Stimulated activated CD8-positive, alpha-beta memory T cell treated with anti-CD3 and anti-CD28 coated beads, Interleukin-15, amount 100 ng/mL, for 24 hours (primary cell): Measurements from ENCODE around the gene MBTPS2.
"Not testable (repeated sequence)": the region's sequence is repeated elsewhere in the genome, so short reads cannot be mapped to it uniquely, and the experiment has no call there.

ENCODE experiments used
- DNase-seq: peaks from one replicate; pipeline ENCODE4 v3.0.0-alpha.2; 2020; ENCODE audit warnings: low read depth

Gene MBTPS2

DNA sequence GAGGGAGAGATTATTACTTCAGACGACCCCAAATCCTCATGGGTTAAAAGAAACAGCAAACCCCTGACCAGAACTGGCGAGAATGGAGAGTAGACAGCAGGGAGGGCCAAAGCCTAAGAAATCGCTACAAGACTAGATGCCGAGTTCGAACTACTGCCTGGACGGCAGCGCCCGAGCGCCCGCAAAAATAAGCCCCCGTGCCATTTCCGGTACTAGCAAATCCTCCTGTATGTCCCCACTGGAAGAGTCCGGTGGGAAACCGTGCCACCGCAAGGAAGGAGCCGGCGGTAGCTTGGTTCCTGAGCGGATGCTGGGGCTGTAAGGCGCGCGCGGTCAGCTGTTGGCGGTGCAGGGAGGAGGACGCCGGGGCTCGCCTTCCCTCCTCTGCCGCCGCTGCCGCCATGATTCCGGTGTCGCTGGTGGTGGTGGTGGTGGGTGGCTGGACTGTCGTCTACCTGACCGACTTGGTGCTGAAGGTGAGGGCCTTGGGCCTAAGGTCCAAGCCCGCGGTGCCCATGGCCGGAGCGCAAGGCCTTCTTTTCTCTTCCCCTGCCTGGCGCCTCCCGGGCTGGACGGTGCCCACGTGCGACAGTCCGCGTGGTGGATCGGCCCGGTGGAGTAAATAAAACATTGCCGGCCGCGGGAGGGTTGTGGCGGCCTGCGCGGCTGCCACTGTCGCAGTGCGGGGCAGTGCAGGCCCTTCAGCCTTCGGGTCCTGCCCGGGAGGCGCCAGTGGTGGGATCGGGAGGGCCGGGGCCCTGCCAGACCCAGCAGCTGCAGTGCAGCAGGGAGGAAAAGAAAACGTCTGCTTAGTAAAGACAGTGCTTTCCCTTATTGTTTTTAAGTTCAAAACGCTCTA lies at the start of gene MBTPS2:
Gene MBTPS2, plus strand, starts transcription at position 284 of the 859 bp plus-strand sequence. Its CDS starts 118 bp downstream, at position 402.
- peak; percentile 50 for DNase-seq

DNA sequence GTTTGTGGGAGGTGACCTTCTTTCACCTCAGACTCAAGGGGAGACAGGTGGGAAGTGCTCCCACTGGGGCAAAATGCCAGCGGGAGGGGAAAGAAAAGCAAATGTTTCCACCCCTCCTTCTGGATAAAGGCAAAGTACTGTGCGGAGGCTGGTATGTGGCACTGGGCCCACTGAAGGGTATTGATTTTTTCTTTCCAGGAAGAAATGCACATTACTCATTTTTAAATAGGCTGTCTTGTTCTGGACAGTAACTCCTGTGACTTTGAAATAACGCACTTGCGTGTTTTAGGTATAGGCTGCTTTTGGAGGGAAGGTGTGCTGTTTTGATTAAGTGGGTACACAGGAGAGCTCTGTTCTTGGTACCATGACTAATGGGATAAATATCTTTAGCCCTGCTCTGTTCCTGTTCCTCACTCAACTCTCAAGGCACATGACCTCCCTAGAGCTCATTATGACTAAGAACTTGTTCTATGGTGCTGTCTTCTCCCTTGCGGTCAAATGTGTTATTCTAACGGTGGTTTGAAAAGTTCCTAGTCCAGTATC lies 40.7 kb upstream of the MBTPS2 start:
- no peak for DNase-seq

DNA sequence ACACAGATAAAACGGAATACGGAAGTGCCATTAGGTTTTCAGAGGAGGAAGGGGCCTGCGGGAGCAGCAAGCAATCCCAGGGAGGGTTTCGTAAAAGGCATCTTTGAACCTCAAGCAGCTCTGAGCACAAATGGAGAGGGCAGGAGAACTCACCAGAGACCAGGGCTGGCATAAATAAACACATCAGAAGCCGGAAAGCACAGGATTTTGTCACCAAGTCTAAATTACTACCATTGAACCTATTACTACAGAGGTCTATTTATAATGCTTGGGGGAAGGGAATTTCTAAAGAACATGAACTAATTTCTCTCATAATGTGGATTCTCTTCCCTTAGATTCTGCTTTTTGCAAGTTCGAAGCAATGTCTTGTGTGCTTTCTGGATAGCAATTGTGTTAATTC lies 39.6 kb upstream of the MBTPS2 start:
- DNase-seq, result no peak

DNA sequence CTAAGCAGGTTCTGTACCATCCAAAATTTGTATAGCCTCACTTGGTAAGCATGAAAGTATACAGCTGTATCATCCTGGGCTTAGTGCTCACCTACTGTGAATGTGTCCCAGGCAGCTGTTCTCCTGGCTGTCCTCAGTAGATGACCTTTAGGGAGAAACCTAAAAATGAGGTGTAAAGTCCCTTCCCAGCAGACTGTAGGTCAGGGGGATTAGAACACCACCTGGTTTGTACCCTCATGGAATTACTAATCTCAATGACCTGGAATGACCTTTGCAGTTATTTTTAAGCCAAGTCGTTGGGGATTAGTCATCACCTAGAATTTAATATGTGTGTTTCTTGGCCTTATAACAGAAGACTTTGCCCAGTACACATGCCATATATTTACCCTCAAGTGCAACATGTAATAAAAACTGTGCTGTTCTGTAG lies 39.1 kb upstream of the MBTPS2 start:
- no peak for DNase-seq

DNA sequence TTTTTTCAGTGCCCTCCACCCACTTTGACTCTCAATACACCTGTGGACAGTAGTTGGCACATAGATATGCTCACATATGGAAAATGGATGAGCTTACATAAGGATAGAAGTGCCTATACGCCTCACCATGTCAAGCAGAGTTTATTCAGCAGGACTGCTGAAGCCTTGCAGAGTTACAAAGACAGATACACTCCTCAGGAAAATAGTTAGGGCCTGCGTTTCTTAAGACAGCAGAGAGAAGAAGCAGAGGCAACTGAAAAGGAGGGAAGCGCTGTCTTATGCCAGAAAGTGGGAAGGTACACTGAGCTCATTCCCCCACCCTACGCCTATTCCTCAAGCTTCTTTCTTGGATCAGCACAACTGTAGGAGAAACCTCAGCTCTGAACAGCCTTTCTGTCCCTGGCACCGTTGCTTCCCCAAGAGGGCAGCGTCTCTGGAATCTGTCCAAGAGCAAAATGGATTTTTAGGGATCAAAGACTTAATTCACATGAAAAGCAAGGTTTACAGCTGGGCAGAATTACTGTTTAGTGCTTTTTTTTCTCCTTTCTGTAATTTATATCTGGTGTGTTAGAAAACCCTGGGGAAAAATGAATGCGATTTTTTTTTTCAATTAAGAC lies 37.3 kb upstream of the MBTPS2 start:
- no peak for DNase-seq

DNA sequence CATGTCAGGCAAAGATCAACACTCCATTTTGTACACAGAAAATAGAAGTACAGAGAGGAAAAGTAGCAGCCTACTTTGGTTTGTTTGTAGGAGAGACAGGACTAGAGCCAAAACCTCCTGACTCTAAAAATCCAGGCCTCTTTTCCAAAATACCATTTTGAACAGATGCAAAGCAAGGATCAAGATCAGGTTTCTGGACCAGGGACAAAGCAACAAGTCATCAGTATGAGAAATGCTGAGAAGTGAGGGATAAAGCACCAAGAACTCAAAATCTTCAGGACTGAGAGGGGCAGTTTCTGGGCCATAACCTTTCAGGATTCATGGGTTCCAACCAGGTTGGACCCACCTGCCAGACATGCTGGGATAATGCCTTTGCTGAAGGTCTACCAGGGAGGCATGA lies 36.6 kb upstream of the MBTPS2 start:
- no peak for DNase-seq

DNA sequence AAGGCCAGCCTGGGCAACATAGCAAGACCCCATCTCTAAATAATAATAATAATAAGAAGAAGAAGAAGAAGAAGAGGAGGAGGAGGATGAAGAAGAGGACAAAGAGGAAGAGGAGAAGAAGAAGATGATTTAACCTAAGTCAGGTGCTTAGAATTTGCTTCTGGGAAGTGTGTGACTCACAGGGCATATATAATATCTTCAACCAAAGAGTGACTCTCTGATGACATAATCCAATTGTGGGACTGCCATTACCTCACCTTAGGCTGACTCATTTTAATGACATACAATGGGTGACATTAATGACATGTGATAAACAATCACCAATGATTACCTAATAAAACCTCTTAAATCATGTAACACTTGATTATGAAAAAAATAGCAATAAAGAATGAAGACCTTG lies 32.7 kb upstream of the MBTPS2 start:
- DNase-seq, result no peak

DNA sequence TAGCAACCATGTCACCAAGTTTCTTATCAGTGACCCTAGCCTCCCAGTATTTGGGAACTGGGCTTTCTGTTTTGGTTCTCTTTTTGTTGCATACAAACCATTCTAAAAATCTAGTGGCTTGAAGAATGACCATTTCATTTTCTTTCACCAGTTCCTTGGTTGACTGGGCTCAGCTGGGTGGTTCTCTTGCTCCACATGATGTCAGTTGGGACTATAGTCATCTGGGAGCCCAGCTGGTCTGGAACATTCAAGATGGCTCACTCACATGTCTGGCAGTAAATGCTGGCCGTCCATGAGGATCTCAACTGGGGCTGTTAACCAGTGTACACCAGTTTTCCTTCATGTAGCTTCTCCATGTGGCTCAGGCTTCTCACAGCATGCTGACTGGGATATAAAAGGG lies 27.6 kb upstream of the MBTPS2 start:
- DNase-seq, result no peak

DNA sequence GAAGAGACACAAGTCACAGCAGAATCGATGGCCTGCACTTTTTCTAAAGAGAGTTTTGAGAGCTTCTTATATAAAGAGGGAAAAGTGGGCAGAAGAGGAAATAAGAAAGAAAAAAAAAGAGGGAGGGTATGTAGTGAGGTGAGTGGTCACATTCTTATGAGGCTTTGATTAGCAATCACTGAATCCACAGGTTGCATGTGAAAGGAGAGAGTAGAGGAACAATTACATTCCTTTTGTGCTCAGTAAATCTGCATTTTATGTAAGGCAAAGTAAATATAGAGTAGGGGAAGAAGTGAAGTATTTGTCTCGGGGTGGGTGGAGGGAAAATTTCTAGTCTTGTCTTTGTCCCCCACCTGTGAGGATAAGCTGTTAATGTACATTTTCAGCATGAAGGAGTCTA lies 26.8 kb upstream of the MBTPS2 start:
- no peak for DNase-seq

DNA sequence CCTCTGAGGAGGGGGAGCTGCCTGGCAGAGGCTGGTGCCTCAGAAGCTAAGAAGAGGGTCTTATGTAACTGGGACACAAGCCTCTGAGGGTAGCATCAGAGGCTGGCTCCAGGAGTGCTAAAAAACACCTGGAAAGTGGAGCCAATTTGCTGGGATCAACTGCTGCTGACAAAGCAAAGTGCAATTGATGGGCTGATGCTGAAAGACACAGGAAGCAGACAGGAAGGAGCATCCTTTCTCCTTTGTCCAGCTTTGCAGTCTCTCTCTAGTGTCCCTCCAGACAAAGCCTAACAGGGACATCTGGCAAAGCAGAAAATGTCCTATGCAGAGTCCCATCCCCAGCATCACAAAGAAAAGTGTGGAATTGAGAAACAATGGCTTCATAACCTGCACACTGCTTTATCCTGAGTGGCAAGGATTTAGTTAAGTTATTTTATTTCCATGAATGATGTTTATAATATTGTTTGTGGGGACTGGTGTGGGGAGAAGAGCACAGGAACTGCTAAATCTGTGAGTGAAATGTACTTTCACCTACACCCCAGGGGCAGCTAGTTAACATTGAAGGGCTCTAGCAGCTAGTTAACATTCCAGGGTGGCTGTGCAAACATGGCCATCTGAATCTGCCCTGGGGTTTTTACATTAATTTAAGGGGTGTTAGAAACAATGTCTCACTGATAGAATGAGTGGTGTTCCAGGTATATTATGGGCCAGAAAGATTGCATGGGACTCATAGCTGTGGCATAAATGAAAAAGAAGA lies 25.6 kb upstream of the MBTPS2 start:
- DNase-seq, result no peak

DNA sequence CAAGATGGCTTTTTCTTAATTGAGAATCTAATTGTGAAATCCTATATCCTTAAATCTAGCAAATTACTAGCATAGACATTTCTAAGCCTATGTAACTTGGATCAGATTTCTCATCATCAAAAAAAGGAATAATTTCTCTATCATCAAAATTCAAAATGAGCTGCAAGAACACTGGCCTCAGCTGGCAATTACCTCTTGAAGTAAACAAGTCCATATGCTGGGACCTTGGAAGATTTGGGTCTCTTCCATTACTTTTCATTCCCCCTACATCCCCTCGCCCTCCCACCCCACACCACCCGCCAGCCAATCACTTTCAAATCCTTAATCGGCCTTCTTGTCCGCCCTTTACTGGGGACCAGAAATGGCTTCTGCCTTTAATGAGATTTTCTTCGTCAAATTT lies 23.3 kb upstream of the MBTPS2 start:
- DNase-seq, result no peak

DNA sequence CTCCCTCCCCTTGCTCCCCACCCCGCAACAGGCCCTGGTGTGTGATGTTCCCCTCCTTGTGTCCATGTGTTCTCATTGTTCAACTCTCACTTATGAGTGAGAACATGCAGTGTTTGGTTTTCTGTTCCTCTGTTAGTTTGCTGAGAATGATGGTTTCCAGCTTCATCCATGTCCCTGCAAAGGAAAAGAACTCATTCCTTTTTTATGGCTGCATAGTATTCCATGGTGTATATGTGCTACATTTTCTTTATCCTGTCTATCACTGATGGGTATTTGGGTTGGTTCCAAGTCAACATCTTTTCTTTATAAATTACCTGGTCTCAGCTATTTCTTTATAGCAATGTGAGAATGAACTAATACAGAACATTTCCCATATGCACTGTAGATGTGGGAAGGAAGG lies 19.2 kb upstream of the MBTPS2 start:
- DNase-seq, result not testable (repeated sequence)

DNA sequence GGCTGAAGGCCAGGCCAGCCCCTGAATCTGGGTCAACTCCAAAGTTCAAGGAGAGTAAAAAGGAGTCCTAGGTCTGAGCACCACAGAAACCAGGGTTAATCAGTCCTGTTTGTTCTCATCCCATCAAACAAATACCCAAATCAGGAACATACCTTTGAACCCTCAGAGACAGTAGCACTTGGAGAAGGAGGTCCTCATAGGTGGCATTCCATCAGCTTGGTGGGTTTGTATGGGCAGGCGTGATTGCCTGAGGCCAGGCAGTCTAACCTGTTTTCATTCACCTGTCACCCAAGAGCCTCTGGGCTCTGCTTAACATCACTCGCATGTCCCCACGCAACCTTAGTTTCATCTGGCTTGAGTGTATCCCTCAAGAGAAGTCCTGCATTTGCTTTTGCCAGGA lies 17.5 kb upstream of the MBTPS2 start:
- no peak for DNase-seq

DNA sequence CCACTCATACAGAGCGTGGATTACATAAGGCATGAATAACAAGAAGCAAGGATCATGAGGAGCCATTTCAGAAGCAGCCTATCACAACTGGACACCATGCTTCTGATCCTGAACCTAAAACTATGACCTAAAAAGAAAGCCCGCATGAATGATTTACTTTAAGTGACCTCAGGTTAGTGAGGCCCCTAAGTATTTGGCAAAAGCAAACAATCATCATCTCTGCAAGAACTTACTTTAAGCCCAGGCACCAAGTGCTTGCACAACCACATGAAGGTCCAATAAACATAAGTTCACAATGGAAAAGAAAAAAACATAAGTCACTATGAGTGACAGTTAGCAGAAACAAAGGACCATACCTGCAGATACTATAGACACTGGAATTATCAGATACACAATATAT lies 7.9 kb upstream of the MBTPS2 start:
- no peak for DNase-seq

DNA sequence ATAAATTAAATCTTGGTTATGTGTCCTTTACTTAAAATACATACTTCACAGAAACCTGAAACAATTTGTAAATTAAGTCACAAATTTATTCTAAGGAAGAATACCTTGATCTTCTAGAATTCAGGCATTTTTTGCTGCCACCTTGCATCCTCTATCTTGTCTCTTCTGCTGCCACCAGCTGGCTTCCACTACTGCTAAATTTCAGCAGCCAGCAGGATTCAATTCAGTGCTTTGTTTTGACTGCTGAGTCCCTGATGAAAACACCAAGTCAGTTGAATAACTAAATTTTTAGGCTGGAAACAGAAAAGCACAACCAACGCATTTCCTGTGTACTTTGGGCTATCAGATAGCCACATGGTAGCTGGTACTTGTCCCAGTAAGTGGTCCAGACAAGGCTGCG lies 2.4 kb upstream of the MBTPS2 start:
- DNase-seq, result no peak

DNA sequence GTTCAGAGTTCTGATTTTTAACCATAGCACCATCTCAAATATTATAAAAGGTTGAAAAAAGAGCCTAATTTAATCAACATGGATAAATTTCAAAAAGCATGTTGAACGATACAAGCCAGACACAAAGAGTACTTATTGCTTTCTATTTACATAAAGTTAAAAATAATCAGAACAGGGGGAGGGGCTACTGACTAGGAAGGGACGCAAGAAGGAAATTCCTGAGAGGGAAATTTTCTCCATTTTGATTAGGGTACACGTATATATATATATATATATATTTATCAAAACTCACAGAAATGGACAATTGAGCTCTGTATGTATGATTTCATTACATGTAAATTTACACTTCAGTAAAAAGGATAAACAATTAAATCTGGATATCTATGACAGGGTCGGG lies 482 bp upstream of the MBTPS2 start:
- DNase-seq, result no peak

DNA sequence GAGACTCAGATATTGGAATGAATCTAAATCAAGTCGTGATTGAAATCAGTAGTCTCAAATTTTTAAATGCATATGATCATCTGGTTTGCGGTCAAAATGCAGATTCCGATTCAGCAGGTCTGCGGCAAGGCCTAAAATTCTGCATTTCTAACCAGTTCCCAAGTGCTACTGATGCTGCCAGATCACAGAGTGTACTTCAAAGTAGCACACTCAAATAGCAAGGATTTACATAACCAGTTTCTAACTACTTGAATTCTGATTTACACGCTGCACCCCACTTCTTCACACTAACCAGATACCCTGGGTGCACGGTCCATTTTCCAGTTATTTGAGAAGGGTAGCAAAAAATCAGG lies 752 bp downstream of the MBTPS2 start:
- DNase-seq, result no peak

DNA sequence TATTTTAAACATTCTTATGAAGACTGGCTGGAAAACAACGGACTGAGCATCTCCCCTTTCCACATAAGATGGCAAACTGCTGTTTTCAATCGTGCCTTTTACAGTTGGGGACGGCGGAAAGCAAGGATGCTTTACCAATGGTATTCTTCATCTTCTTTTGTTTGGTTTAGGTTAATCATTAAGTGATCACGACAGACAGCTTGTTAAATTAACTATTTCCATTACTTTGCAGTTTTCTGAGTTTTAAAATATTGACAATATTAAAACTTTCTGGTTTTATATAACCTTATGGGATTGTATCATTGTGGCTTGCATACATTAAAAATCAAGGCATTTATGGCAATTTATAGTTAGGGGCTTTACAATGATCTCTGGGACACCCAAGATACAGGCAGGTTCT lies 3.8 kb downstream of the MBTPS2 start:
- DNase-seq, result no peak

DNA sequence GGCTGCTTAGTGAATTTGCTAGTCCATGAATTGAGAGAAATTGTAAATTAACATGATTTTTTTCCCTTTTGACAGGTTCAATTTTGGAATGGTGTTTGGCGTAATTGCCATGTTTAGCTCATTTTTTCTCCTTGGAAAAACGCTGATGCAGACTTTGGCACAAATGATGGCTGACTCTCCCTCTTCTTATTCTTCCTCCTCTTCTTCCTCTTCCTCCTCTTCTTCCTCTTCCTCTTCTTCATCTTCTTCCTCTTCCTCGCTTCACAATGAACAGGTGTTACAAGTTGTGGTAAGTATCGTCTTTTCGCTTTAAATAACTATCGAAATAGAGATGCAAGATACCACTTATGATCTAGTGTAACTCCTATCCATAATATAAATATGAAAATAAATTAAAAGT lies 5.7 kb downstream of the MBTPS2 start:
- DNase-seq, result no peak

DNA sequence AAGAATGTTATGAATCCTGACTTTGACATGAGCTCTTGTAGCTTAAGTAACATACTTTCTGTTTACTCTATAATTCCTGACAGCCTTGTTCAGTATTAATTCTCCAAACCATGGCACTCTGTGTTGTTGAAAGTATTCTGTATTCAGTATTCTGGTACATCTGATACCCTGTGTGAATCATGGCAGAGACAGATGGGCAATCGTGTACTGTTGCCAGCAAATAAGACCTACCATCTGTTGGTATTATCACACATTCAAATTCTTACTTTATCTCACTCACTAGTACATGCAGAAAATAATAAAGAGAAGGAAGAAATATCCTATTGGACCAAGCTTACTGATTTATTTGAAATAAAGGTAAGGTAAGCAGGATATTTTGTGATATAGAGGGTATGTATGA lies 7.9 kb downstream of the MBTPS2 start:
- no peak for DNase-seq

DNA sequence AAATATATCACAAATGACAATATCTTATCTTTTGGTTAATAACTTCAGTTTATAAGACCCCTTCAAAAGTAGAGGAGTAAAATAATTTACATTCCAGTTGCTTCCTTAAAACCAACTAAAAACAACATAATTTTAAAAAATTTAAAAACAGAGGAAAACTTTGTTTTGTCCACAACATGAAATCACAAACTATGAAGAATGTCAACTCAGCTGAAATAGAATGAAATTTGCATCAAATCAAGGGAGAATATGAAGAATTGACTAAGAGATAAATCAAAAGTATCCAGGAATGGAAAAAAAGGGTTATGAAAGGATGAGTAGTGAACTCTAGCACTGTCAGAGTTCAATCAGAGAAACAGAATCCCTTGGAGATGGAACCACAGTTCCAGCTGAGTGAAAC lies 14.2 kb downstream of the MBTPS2 start:
- no peak for DNase-seq

DNA sequence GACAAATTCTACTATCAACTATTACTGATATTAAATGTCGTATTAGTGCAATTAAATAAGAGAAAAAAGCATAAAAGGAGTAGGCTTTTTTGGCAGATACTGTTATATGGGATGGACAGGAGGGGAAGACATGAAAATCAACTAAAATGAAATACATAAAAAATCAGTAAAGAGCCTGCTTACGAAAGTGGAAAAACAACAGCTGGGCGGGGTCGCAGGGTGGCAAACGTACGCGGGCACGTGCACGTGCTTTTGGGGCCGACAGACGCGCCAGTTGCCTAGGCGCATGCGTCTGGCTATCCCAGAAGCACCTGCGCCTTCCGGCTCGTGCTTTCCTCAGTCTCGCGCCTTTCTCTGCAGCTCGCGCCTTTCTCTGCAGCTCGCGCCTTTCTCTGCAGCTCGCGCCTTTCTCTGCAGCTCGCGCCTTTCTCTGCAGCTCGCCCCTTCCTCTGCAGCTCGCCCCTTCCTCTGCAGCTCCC lies 16.6 kb downstream of the MBTPS2 start, which contains the start of gene YY2:
Gene YY2, plus strand, starts transcription at position 51 of the 479 bp plus-strand sequence. CDS start 498 bp downstream, outside the sequence.
- DNase-seq, result no peak

DNA sequence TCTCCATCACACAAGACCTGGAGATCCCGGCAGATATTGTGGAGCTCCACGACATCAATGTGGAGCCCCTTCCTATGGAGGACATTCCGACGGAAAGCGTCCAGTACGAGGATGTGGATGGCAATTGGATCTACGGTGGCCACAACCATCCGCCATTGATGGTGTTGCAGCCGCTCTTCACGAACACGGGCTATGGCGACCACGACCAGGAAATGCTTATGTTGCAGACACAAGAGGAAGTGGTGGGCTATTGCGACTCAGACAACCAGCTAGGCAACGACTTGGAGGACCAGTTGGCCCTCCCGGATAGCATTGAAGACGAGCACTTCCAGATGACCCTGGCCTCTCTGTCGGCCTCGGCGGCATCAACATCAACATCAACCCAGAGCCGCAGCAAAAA lies 17.1 kb downstream of the MBTPS2 start:
- DNase-seq, result no peak
